Mesendoderm (in vitro differentiated cells): ENCODE measurements around the gene OR4F15. TPM values are rescaled to one million over a fixed set of nuclear protein-coding genes. Genes with fewer than 3 reads are reported as not detected.
"Not testable (repeated sequence)": the region's sequence is repeated elsewhere in the genome, so short reads cannot be mapped to it uniquely, and the experiment has no call there.

Source experiments
- DNase-seq: peaks from one replicate; pipeline ENCODE4 v3.0.0; 2013
- H2AK5ac ChIP-seq: 2 replicates; pipeline ENCODE4 v1.6.1; 2013; ENCODE audit warnings: low read length, inconsistent platforms
- H2BK120ac ChIP-seq: 2 replicates; pipeline ENCODE4 v1.6.1; 2013; ENCODE audit warnings: low read depth, mild to moderate bottlenecking, low read length, moderate library complexity, mixed read lengths
- H2BK15ac ChIP-seq: replicated peaks from 2 replicates; pipeline ENCODE4 v1.6.1; 2013; ENCODE audit warnings: low read depth, mild to moderate bottlenecking, moderate library complexity
- H2BK5ac ChIP-seq: 2 replicates; pipeline ENCODE4 v1.6.1; 2013; ENCODE audit warnings: low read length, inconsistent platforms
- H3K18ac ChIP-seq: 2 replicates; pipeline ENCODE4 v1.6.1; 2013; ENCODE audit warnings: mild to moderate bottlenecking, low read length, mixed read lengths
- H3K23ac ChIP-seq: one replicate; pipeline ENCODE4 v1.6.1; 2013; ENCODE audit warnings: low read length
- H3K27ac ChIP-seq: 2 replicates; pipeline ENCODE4 v1.5.1; 2013; ENCODE audit warnings: low read depth, mild to moderate bottlenecking, inconsistent platforms, low read length, moderate library complexity
- H3K27me3 ChIP-seq: 2 replicates; pipeline ENCODE4 v1.6.1; 2013; ENCODE audit warnings: low read length, control low read depth, mild to moderate bottlenecking, inconsistent platforms; ENCODE audit not compliant: insufficient read depth, poor library complexity
- H3K36me3 ChIP-seq: 2 replicates; pipeline ENCODE4 v1.6.1; 2013; ENCODE audit warnings: low read length, inconsistent platforms; ENCODE audit not compliant: control insufficient read depth, insufficient read depth
- H3K4ac ChIP-seq: one replicate; pipeline ENCODE4 v1.6.1; 2013; ENCODE audit warnings: low read depth, mild to moderate bottlenecking, low read length, moderate library complexity
- H3K4me1 ChIP-seq: 2 replicates; pipeline ENCODE4 v1.6.1; 2013; ENCODE audit warnings: low read depth, low read length, inconsistent platforms; ENCODE audit not compliant: control insufficient read depth
- H3K4me2 ChIP-seq: 2 replicates; pipeline ENCODE4 v1.6.1; 2013; ENCODE audit warnings: low read length
- H3K4me3 ChIP-seq: 2 replicates; pipeline ENCODE4 v1.5.1; 2013; ENCODE audit warnings: mild to moderate bottlenecking, low read length
- H3K56ac ChIP-seq: one replicate; pipeline ENCODE4 v1.6.1; 2013; ENCODE audit warnings: low read length
- H3K79me1 ChIP-seq: 2 replicates; pipeline ENCODE4 v1.6.1; 2013; ENCODE audit warnings: low read length, inconsistent platforms
- H3K79me2 ChIP-seq: 2 replicates; pipeline ENCODE4 v1.6.1; 2013; ENCODE audit warnings: mild to moderate bottlenecking, low read length; ENCODE audit not compliant: control insufficient read depth, insufficient read depth
- H3K9ac ChIP-seq: 2 replicates; pipeline ENCODE4 v1.6.1; 2013; ENCODE audit warnings: low read length, inconsistent platforms
- H4K5ac ChIP-seq: one replicate; pipeline ENCODE4 v1.6.1; 2013; ENCODE audit warnings: low read length
- H4K8ac ChIP-seq: one replicate; pipeline ENCODE4 v1.6.1; 2013; ENCODE audit warnings: low read depth, mild to moderate bottlenecking, control low read depth, low read length, moderate library complexity
- whole genome bisulfite sequencing: extraction: QIAGEN DNeasy Blood & Tissue Kit; methylation state at CpG from one replicate; pipeline ENCODE4 v1.1.7; 2013; ENCODE audit warnings: low lambda C conversion rate, missing lambda C conversion rate; ENCODE audit not compliant: insufficient coverage; ENCODE audit errors: extremely low coverage; 5-methylcytosine and 5-hydroxymethylcytosine counted together
- polyA plus RNA-seq, 2 experiments: library from polyadenylated mRNA; stranded (reverse); fragments of 200-250 nt; gene quantifications; one replicate each; pipeline ENCODE4 v1.2.3, GENCODE V29; 2013

The OR4F15 gene
- polyA plus RNA-seq (2013, experiment 1 of 2): not detected
- polyA plus RNA-seq (2013, experiment 2 of 2): not detected

- Histone ChIP-seq H3K79me2 (no peaks in the 10 kb centered on the region), H3K18ac (no peak within 1 kb of the TSS), H3K27me3 (no peaks in the 10 kb centered on the region), H4K5ac (no peak within 1 kb of the TSS), H2BK15ac (no peak within 1 kb of the TSS), H3K9ac (no peak within 1 kb of the TSS), H3K4me1 (no peaks in the 10 kb centered on the region), H3K56ac (no peak within 1 kb of the TSS), H3K4ac (no peak within 1 kb of the TSS), H3K27ac (no peak within 1 kb of the TSS), H3K36me3 (no peaks in the 10 kb centered on the region), H3K79me1 (no peaks in the 10 kb centered on the region), H2BK5ac (no peak within 1 kb of the TSS), H3K4me3 (no peak within 1 kb of the TSS), H2AK5ac (no peak within 1 kb of the TSS), H4K8ac (no peak within 1 kb of the TSS), H2BK120ac (no peak within 1 kb of the TSS), H3K4me2 (no peak within 1 kb of the TSS), H3K23ac (no peak within 1 kb of the TSS)
- no peak for DNase-seq
These were observed at the start of gene OR4F15 for GRCh38 chr15:101811902-101812301. OR4F15 (plus strand) TSS chr15:101812202; CDS start chr15:101818187, 5,985 bp downstream.

DNA sequence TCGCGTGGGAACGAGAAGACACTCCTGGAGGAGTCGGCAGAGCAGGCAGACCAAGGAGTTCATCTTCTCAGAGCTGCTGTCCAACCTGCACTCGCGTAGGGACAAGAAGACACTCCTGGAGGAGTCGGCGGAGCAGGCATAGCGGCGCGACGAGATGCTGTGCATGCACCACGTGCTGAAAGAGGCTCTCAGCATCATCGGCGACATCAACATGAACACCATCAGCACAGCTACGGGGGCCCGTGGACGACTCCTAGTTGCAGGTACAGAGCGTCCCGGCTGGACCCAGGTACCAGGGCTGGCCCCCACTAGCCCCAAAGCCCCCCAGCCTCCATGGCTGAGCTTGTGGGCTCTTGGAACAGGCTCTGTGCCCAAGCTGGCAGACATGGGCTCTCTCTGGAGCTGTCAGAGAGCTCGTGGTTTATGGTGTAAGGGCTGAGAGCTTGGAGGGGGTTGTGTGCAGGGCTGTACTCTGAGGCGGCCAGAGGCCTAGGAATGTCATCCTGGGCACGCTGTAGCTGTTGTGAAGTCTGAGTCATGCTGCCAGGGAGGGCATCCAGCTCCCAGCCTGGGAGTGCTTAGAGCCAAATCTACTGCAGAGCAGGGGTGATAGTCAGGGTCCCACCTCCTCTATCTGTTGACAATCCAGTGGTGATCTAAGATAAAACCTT is 47.2 kb upstream of the OR4F15 start:
- H4K5ac ChIP-seq, H2BK5ac ChIP-seq, H3K4me1 ChIP-seq, DNase-seq, H3K27me3 ChIP-seq, H2BK15ac ChIP-seq, H3K79me2 ChIP-seq, H2BK120ac ChIP-seq, H3K4me2 ChIP-seq, H3K27ac ChIP-seq, H3K36me3 ChIP-seq, H3K56ac ChIP-seq, H4K8ac ChIP-seq, H3K79me1 ChIP-seq, H3K4me3 ChIP-seq, H3K18ac ChIP-seq, H3K4ac ChIP-seq, H3K23ac ChIP-seq, H3K9ac ChIP-seq, H2AK5ac ChIP-seq: not testable (repeated sequence)
- no CpG with 5 or more reads among the region's 23 CpGs for WGBS

DNA sequence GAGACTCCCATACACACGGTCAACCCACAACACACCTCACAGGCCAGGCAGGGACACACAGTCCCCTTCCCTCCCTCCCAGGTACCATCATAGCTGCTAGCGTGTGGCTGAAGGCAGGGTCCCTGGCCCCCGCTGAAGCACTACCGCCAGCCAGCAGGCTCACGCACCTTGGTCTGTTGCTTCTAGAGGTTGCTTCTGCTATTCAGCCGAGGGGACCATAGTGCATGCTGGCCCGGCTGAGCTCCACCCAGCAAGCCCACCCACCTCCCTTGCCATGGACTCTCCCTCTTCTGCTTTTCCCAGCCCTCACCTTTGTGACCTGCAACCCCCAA is 46.7 kb upstream of the OR4F15 start:
- not testable (repeated sequence) for H3K4ac ChIP-seq, H3K4me1 ChIP-seq, H2BK15ac ChIP-seq, H3K36me3 ChIP-seq, H3K18ac ChIP-seq, H4K5ac ChIP-seq, H2AK5ac ChIP-seq, H3K23ac ChIP-seq, H3K9ac ChIP-seq, H3K56ac ChIP-seq, H2BK5ac ChIP-seq, H3K79me2 ChIP-seq, DNase-seq, H2BK120ac ChIP-seq, H4K8ac ChIP-seq, H3K27ac ChIP-seq, H3K4me3 ChIP-seq, H3K4me2 ChIP-seq, H3K27me3 ChIP-seq, H3K79me1 ChIP-seq
- no CpG with 5 or more reads among the region's 7 CpGs for WGBS

GRCh38 chr15:101765772-101766456 is 46.1 kb upstream of the OR4F15 start:
- Histone ChIP-seq H3K9ac (no peak overlapping the region), H2AK5ac (no peak overlapping the region), H3K4me1 (no peaks in the 10 kb centered on the region), H3K4me3 (no peak overlapping the region), H3K79me2 (no peaks in the 10 kb centered on the region), H3K4me2 (no peak overlapping the region), H2BK5ac (no peak overlapping the region), H4K8ac (no peak overlapping the region), H2BK15ac (no peak overlapping the region), H3K4ac (no peak overlapping the region), H3K27ac (no peak overlapping the region), H3K79me1 (no peaks in the 10 kb centered on the region), H3K23ac (no peak overlapping the region), H3K18ac (no peak overlapping the region), H4K5ac (no peak overlapping the region), H3K56ac (no peak overlapping the region), H2BK120ac (no peak overlapping the region), H3K36me3 (no peaks in the 10 kb centered on the region), H3K27me3 (no peaks in the 10 kb centered on the region)
- no peak for DNase-seq
- WGBS: no CpG with 5 or more reads among the region's 15 CpGs

DNA sequence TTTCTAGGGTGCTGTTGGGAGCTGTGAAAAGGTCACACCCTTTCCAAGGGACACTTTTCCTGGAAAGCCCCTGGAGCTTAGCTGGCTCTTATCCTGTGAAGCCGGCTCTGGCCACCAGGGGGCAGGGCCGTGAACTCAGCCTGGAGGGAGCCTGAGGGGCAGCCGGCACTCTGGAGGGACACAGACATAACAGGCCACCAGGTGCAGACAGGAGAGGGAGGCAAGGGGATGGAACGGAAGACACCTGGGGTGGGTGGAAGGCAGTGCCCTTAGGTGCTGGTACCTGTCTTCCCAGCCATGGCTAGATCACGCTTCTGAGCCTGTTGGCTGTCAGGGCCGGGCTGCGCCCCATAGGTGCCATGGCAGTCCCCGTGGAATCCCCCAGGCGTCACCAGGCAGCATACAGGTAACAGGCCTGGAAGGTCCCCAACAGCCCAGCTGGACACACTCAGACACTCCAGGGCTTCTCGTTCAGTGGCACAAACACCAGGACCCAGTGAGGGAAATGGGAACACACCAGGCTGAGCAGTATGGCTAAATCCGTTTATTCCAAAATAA is 44.8 kb upstream of the OR4F15 start:
- not testable (repeated sequence) for H2BK5ac ChIP-seq, DNase-seq, H4K5ac ChIP-seq, H3K18ac ChIP-seq, H3K4me3 ChIP-seq, H3K27ac ChIP-seq, H3K79me2 ChIP-seq, H4K8ac ChIP-seq, H2BK15ac ChIP-seq, H3K79me1 ChIP-seq, H3K9ac ChIP-seq, H3K56ac ChIP-seq, H3K23ac ChIP-seq, H2AK5ac ChIP-seq, H3K4me2 ChIP-seq, H3K4ac ChIP-seq, H3K36me3 ChIP-seq, H2BK120ac ChIP-seq, H3K27me3 ChIP-seq, H3K4me1 ChIP-seq
- whole genome bisulfite sequencing: no CpG with 5 or more reads among the region's 11 CpGs
